HEK293 (cell line): Measurements from ENCODE around the gene ISOC1.

ENCODE experiments used
- CTCF ChIA-PET: fragments of 350-600 bp; formaldehyde crosslinking; extraction: SDS; loops from one replicate; lab custom pipeline; 2021; ENCODE audit warnings: antibody characterized with exemption; lab: Yijun Ruan, JAX
- POLR2A ChIA-PET: fragments of 300-600 bp; formaldehyde crosslinking; extraction: SDS; loops from one replicate; lab custom pipeline; 2020; ENCODE audit warnings: antibody characterized with exemption, inconsistent platforms; lab: Yijun Ruan, JAX
- H3K27ac ChIP-seq: fragments of 200-500 bp; sonication (Bioruptor generic); 2 replicates; pipeline ENCODE4 v1.5.1; 2014; ENCODE audit warnings: low read depth, low read length, control low read depth, inconsistent platforms; ENCODE audit errors: extremely low read depth
- H3K36me3 ChIP-seq, 2 experiments: fragments of 200-500 bp in 1 of 2; sonication (Bioruptor generic) in 1 of 2; 1 replicate in 1 of 2; 2 replicates in 1 of 2; pipeline ENCODE4 v1.5.1; 2014 to 2017; ENCODE audit warnings: inconsistent platforms in 2 of 2, low read length in 2 of 2; ENCODE audit not compliant: control insufficient read depth in 2 of 2, insufficient read depth in 1 of 2
- H3K4me1 ChIP-seq: fragments of 200-500 bp; sonication (Bioruptor generic); 2 replicates; pipeline ENCODE4 v1.5.1; 2014; ENCODE audit warnings: mild to moderate bottlenecking, low read length, inconsistent platforms; ENCODE audit not compliant: control insufficient read depth, insufficient read depth
- H3K4me3 ChIP-seq: 2 replicates; pipeline ENCODE4 v1.5.1; 2011; ENCODE audit warnings: low read depth, mild to moderate bottlenecking, control low read depth, low read length, moderate library complexity
- H3K9me3 ChIP-seq: fragments of 200-500 bp; sonication (Bioruptor generic); 2 replicates; pipeline ENCODE4 v1.5.1; 2014; ENCODE audit warnings: low read depth, low read length, inconsistent platforms; ENCODE audit not compliant: control insufficient read depth, insufficient read depth
- MYNN ChIP-seq: fragments of 450-650 bp; formaldehyde crosslinking; IDR thresholded peaks from 2 replicates; pipeline ENCODE4 v1.5.1; 2016; ENCODE audit warnings: missing biosample characterization, missing genetic modification characterization, borderline replicate concordance
- TRIM28 ChIP-seq: IDR thresholded peaks from 2 replicates; pipeline ENCODE4 v1.6.1; 2011; ENCODE audit warnings: low read length, control low read depth, borderline replicate concordance
- ZNF114 ChIP-seq: fragments of 450-650 bp; formaldehyde crosslinking; IDR thresholded peaks from 2 replicates; pipeline ENCODE4 v1.5.0; 2017; ENCODE audit warnings: missing biosample characterization, missing genetic modification characterization
- ZNF169 ChIP-seq: fragments of 450-650 bp; formaldehyde crosslinking; IDR thresholded peaks from 2 replicates; pipeline ENCODE4 v1.5.1; 2016; ENCODE audit warnings: missing biosample characterization, missing genetic modification characterization
- ZNF23 ChIP-seq: fragments of 450-650 bp; formaldehyde crosslinking; IDR thresholded peaks from 2 replicates; pipeline ENCODE4 v1.5.1; 2016; ENCODE audit warnings: missing biosample characterization, missing genetic modification characterization, borderline replicate concordance
- ZNF292 ChIP-seq: fragments of 450-650 bp; formaldehyde crosslinking; IDR thresholded peaks from 2 replicates; pipeline ENCODE4 v1.5.1; 2016; ENCODE audit warnings: low read depth, missing biosample characterization, missing genetic modification characterization, borderline replicate concordance
- ZNF530 ChIP-seq: fragments of 450-650 bp; formaldehyde crosslinking; IDR thresholded peaks from 2 replicates; pipeline ENCODE4 v1.5.1; 2016; ENCODE audit warnings: low read depth, missing biosample characterization, missing genetic modification characterization
- ZNF549 ChIP-seq: fragments of 450-650 bp; IDR thresholded peaks from 2 replicates; pipeline ENCODE4 v1.5.1; 2018; ENCODE audit warnings: missing biosample characterization, missing genetic modification characterization, mild to moderate bottlenecking, inconsistent platforms, moderate library complexity
- ZNF558 ChIP-seq: fragments of 450-650 bp; formaldehyde crosslinking; IDR thresholded peaks from 2 replicates; pipeline ENCODE4 v1.5.1; 2016; ENCODE audit warnings: missing biosample characterization, missing genetic modification characterization
- ZNF785 ChIP-seq: fragments of 450-650 bp; formaldehyde crosslinking; IDR thresholded peaks from 2 replicates; pipeline ENCODE4 v1.5.1; 2016; ENCODE audit warnings: missing biosample characterization, missing genetic modification characterization
- ZNF792 ChIP-seq: fragments of 450-650 bp; formaldehyde crosslinking; IDR thresholded peaks from 2 replicates; pipeline ENCODE4 v1.5.1; 2016; ENCODE audit warnings: missing biosample characterization, missing genetic modification characterization
- TF ChIP-seq, protein P1 (sequence below): fragments of 450-650 bp; formaldehyde crosslinking; conservative IDR thresholded peaks from 2 replicates; pipeline ENCODE4 v1.5.1; 2016; ENCODE audit warnings: low read depth, missing biosample characterization, missing genetic modification characterization
- TF ChIP-seq, protein P2 (sequence below): fragments of 450-650 bp; formaldehyde crosslinking; IDR thresholded peaks from 2 replicates; pipeline ENCODE4 v1.5.1; 2016; ENCODE audit warnings: missing biosample characterization, missing genetic modification characterization
- TF ChIP-seq, protein P3 (sequence below): fragments of 450-650 bp; formaldehyde crosslinking; IDR thresholded peaks from 2 replicates; pipeline ENCODE4 v1.5.1; 2016; ENCODE audit warnings: missing biosample characterization, missing genetic modification characterization, borderline replicate concordance
- TF ChIP-seq, protein P4 (sequence below): fragments of 450-650 bp; formaldehyde crosslinking; IDR thresholded peaks from 2 replicates; pipeline ENCODE4 v1.5.1; 2016; ENCODE audit warnings: missing biosample characterization, missing genetic modification characterization

Gene ISOC1

DNA sequence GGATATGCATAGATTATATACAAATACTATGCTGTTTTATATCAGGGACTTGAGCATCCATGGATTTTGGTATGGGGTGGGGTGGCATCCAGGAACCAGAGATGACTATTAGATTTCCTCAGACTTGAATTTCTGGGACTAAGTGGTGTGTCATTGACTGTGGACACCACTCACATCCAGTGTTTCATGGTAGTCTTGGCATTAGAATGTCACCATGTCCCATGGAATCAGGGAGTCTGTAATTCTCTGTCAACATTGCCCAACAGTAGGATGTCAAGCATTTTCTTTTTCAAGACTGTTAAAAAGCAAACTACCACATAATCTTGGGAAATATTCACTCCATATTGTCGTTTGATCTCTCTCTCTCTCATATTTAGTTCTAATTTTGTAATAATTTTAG, 13.1 kb downstream of the ISOC1 start (continued):
- TF ChIP-seq, protein P1, sequence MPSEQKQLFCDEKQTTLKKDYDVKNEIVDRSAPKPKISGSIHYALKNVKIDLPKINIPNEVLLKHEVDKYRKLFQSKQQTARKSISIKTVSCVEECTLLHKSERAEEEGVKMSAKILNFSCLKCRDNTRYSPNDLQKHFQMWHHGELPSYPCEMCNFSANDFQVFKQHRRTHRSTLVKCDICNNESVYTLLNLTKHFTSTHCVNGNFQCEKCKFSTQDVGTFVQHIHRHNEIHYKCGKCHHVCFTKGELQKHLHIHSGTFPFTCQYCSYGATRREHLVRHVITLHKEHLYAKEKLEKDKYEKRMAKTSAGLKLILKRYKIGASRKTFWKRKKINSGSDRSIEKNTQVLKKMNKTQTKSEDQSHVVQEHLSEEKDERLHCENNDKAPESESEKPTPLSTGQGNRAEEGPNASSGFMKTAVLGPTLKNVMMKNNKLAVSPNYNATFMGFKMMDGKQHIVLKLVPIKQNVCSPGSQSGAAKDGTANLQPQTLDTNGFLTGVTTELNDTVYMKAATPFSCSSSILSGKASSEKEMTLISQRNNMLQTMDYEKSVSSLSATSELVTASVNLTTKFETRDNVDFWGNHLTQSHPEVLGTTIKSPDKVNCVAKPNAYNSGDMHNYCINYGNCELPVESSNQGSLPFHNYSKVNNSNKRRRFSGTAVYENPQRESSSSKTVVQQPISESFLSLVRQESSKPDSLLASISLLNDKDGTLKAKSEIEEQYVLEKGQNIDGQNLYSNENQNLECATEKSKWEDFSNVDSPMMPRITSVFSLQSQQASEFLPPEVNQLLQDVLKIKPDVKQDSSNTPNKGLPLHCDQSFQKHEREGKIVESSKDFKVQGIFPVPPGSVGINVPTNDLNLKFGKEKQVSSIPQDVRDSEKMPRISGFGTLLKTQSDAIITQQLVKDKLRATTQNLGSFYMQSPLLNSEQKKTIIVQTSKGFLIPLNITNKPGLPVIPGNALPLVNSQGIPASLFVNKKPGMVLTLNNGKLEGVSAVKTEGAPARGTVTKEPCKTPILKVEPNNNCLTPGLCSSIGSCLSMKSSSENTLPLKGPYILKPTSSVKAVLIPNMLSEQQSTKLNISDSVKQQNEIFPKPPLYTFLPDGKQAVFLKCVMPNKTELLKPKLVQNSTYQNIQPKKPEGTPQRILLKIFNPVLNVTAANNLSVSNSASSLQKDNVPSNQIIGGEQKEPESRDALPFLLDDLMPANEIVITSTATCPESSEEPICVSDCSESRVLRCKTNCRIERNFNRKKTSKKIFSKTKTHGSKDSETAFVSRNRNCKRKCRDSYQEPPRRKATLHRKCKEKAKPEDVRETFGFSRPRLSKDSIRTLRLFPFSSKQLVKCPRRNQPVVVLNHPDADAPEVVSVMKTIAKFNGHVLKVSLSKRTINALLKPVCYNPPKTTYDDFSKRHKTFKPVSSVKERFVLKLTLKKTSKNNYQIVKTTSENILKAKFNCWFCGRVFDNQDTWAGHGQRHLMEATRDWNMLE (tag by site-specific recombination): no peak
- TF ChIP-seq ZNF785 (tag by site-specific recombination) (no peak), ZNF23 (no peak), ZNF549 (tag by site-specific recombination) (no peak)
- TF ChIP-seq, protein P2, sequence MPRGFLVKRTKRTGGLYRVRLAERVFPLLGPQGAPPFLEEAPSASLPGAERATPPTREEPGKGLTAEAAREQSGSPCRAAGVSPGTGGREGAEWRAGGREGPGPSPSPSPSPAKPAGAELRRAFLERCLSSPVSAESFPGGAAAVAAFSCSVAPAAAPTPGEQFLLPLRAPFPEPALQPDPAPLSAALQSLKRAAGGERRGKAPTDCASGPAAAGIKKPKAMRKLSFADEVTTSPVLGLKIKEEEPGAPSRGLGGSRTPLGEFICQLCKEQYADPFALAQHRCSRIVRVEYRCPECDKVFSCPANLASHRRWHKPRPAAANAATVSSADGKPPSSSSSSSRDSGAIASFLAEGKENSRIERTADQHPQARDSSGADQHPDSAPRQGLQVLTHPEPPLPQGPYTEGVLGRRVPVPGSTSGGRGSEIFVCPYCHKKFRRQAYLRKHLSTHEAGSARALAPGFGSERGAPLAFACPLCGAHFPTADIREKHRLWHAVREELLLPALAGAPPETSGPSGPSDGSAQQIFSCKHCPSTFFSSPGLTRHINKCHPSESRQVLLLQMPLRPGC (tag by site-specific recombination): no peak
- TF ChIP-seq, protein P3, sequence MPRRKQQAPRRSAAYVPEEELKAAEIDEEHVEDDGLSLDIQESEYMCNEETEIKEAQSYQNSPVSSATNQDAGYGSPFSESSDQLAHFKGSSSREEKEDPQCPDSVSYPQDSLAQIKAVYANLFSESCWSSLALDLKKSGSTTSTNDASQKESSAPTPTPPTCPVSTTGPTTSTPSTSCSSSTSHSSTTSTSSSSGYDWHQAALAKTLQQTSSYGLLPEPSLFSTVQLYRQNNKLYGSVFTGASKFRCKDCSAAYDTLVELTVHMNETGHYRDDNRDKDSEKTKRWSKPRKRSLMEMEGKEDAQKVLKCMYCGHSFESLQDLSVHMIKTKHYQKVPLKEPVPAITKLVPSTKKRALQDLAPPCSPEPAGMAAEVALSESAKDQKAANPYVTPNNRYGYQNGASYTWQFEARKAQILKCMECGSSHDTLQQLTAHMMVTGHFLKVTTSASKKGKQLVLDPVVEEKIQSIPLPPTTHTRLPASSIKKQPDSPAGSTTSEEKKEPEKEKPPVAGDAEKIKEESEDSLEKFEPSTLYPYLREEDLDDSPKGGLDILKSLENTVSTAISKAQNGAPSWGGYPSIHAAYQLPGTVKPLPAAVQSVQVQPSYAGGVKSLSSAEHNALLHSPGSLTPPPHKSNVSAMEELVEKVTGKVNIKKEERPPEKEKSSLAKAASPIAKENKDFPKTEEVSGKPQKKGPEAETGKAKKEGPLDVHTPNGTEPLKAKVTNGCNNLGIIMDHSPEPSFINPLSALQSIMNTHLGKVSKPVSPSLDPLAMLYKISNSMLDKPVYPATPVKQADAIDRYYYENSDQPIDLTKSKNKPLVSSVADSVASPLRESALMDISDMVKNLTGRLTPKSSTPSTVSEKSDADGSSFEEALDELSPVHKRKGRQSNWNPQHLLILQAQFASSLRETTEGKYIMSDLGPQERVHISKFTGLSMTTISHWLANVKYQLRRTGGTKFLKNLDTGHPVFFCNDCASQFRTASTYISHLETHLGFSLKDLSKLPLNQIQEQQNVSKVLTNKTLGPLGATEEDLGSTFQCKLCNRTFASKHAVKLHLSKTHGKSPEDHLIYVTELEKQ (tag by site-specific recombination): no peak

DNA sequence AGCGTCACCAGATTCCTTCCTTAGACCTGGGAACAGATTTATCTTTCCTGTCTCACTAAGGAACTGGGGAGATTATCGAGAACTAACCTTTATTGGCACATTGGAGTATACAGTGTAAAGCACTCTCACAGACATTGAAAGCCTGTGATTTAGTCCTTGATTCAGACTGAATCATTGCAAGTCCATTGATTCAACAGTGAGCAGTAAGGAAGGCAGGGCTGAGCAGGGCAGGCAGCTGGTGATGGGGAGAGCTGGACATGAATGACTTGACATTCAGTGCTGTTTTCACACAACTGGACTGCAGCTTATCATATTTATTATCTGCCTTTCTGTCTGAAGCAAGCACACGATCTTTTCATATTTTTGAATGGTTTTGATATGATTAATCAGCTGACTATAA, 16.2 kb downstream of the ISOC1 start:
- Histone ChIP-seq H3K36me3 (peaks cover 4 to 47% of the 10 kb centered on the region in 2 experiments), H3K27ac (no peak overlapping the region), H3K4me3 (no peak overlapping the region), H3K9me3 (no peaks in the 10 kb centered on the region), H3K4me1 (no peaks in the 10 kb centered on the region)
- TF ChIP-seq ZNF114 (tag by site-specific recombination) (no peak), ZNF558 (tag by site-specific recombination) (no peak), TRIM28 (no peak), ZNF792 (tag by site-specific recombination) (no peak), ZNF530 (tag by site-specific recombination) (no peak), ZNF169 (tag by site-specific recombination) (no peak), ZNF292 (tag by site-specific recombination) (no peak), MYNN (tag by site-specific recombination) (no peak)
- TF ChIP-seq, protein P2 (tag by site-specific recombination): no peak
- TF ChIP-seq, protein P4, sequence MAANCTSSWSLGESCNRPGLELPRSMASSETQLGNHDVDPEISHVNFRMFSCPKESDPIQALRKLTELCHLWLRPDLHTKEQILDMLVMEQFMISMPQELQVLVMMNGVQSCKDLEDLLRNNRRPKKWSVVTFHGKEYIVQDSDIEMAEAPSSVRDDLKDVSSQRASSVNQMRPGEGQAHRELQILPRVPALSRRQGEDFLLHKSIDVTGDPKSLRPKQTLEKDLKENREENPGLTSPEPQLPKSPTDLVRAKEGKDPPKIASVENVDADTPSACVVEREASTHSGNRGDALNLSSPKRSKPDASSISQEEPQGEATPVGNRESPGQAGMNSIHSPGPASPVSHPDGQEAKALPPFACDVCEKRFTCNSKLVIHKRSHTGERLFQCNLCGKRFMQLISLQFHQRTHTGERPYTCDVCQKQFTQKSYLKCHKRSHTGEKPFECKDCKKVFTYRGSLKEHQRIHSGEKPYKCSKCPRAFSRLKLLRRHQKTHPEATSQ (tag by site-specific recombination): no peak
- ChIA-PET POLR2A (no interaction called here), CTCF (interaction anchor here (0.6 to 1.1 kb wide), 2 partner anchors 15 to 483 kb away, joined by 3 to 5 read pairs; no protein-coding TSS in a partner anchor)
